OCI-M1 (cell line): Measurements from ENCODE around the gene SLC38A11.
A peak's percentile ranks its signal among the peaks of the same experiment; 100 is the strongest.
"Not testable (repeated sequence)": the region's sequence is repeated elsewhere in the genome, so short reads cannot be mapped to it uniquely, and the experiment has no call there.

Experiments used
- DNase-seq: peaks from one replicate; lab custom pipeline; 2025; lab: John Stamatoyannopoulos, UW

The SLC38A11 gene

GRCh38 chr2:164877927-164878326, 77.4 kb downstream of the SLC38A11 start:
- no peak for DNase-seq

GRCh38 chr2:164877169-164877568, 78.2 kb downstream of the SLC38A11 start:
- DNase-seq: no peak

- no peak for DNase-seq
These were observed 79.8 kb downstream of the SLC38A11 start for GRCh38 chr2:164875334-164876205.

GRCh38 chr2:164873210-164873908, 82.0 kb downstream of the SLC38A11 start:
- no peak for DNase-seq

- no peak for DNase-seq
These were observed 83.9 kb downstream of the SLC38A11 start for GRCh38 chr2:164871404-164871803.

- no peak for DNase-seq
These were observed 85.9 kb downstream of the SLC38A11 start for GRCh38 chr2:164869420-164869772.

- no peak for DNase-seq
These were observed 86.5 kb downstream of the SLC38A11 start for GRCh38 chr2:164868563-164869419.

- no peak for DNase-seq
These were observed 87.4 kb downstream of the SLC38A11 start for GRCh38 chr2:164867779-164868397.

GRCh38 chr2:164866381-164866780, 88.9 kb downstream of the SLC38A11 start:
- DNase-seq: peak; percentile 33

GRCh38 chr2:164860694-164861042, 94.7 kb downstream of the SLC38A11 start:
- no peak for DNase-seq

- not testable (repeated sequence) for DNase-seq
These were observed 95.2 kb downstream of the SLC38A11 start for GRCh38 chr2:164859906-164860693.

GRCh38 chr2:164859251-164859818, 96.0 kb downstream of the SLC38A11 start:
- no peak for DNase-seq

- DNase-seq: no peak
These were observed 103.2 kb downstream of the SLC38A11 start for GRCh38 chr2:164852086-164852485.

GRCh38 chr2:164850235-164850634, 105.1 kb downstream of the SLC38A11 start:
- DNase-seq: peak; percentile 86

GRCh38 chr2:164849506-164849905, 105.8 kb downstream of the SLC38A11 start:
- DNase-seq: no peak

- DNase-seq: no peak
These were observed 107.2 kb downstream of the SLC38A11 start for GRCh38 chr2:164847981-164848741.

- no peak for DNase-seq
These were observed 108.0 kb downstream of the SLC38A11 start for GRCh38 chr2:164847291-164847690.

- no peak for DNase-seq
These were observed 109.0 kb downstream of the SLC38A11 start for GRCh38 chr2:164846276-164846675.
